Measurements from ENCODE around the gene CCR9.

CCR9 gene

GRCh38 chr3:45932112-45932511 lies 45.8 kb downstream of the CCR9 start:
- no peak for DNase-seq (ENCODE audit: low read depth)
- H3K4me3 ChIP-seq (ENCODE audit: control insufficient read depth, low read depth, low read length): no peak overlapping the region
- TF ChIP-seq, protein P1, sequence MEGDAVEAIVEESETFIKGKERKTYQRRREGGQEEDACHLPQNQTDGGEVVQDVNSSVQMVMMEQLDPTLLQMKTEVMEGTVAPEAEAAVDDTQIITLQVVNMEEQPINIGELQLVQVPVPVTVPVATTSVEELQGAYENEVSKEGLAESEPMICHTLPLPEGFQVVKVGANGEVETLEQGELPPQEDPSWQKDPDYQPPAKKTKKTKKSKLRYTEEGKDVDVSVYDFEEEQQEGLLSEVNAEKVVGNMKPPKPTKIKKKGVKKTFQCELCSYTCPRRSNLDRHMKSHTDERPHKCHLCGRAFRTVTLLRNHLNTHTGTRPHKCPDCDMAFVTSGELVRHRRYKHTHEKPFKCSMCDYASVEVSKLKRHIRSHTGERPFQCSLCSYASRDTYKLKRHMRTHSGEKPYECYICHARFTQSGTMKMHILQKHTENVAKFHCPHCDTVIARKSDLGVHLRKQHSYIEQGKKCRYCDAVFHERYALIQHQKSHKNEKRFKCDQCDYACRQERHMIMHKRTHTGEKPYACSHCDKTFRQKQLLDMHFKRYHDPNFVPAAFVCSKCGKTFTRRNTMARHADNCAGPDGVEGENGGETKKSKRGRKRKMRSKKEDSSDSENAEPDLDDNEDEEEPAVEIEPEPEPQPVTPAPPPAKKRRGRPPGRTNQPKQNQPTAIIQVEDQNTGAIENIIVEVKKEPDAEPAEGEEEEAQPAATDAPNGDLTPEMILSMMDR (conservative IDR thresholded peaks at IDR 0.05; ENCODE audit: control insufficient read depth, insufficient read depth, low read depth, low read length): no peak

DNA sequence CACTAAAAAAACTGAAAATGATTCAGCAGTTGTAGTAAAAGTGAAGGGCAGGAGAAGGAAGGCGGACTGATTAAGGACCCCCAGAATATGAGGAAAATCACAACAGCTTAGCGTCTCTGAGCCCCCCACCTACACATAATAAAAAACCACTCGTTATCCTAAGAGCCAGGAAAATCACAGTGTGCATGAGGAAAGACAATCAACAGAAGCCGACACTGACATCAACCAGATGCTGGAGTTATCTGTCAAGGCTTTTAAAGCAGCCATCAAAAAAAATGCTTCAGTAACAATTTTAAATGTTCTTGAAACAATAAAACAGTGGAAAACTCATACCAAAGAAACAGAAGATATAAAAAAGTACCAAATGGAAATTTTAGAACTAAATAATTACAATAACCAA lies 47.2 kb downstream of the CCR9 start:
- TF ChIP-seq, protein P1 (conservative IDR thresholded peaks at IDR 0.05; ENCODE audit: control insufficient read depth, insufficient read depth, low read depth, low read length): no peak
- no peak for DNase-seq (ENCODE audit: low read depth)
- H3K4me3 ChIP-seq (ENCODE audit: control insufficient read depth, low read depth, low read length): no peak overlapping the region

DNA sequence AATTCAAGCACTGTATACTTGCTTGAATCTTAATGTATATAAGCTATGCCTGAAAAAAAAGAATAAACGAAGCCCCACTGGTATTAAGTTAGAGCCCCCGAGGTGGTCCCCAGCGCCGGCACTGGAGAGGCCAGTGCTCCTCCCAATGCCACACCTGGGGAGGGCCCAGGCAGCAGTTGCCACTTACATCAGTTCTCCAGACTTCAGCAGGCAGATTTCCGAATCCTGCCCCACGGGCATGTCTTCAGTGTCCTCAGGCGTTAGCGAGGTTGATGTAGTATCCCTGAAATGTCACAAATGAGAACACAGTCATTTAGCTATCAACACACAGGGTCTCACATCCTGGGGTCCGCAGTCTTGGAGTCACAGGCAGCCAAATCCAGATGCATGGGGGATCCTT lies 49.9 kb downstream of the CCR9 start:
- no peak overlapping the region for H3K4me3 ChIP-seq (ENCODE audit: control insufficient read depth, low read depth, low read length)
- DNase-seq (ENCODE audit: low read depth): no peak
- TF ChIP-seq, protein P1 (conservative IDR thresholded peaks at IDR 0.05; ENCODE audit: control insufficient read depth, insufficient read depth, low read depth, low read length): no peak

GRCh38 chr3:45937206-45938042 lies 51.1 kb downstream of the CCR9 start:
- H3K4me3 ChIP-seq (ENCODE audit: control insufficient read depth, low read depth, low read length): no peak overlapping the region
- no peak for DNase-seq (ENCODE audit: low read depth)
- TF ChIP-seq, protein P1 (conservative IDR thresholded peaks at IDR 0.05; ENCODE audit: control insufficient read depth, insufficient read depth, low read depth, low read length): no peak

DNA sequence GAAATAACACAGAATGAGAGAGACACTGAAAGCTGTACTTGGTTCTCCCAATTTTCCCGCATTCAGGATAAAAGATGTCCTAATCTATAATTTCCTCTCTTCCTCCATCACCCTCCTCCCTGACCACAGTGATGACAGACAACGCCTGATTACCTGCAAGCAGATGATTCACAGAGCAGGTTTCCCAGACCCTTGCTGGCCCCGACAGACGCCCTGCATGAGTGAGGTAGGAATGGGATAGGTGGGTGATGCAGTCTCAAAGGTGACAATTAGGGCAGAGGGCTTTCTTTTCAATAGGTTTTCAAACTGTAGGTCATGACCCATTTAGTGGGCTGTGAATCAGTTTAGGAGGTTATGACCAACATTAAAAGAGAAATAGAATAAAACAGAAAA lies 51.7 kb downstream of the CCR9 start:
- no peak for DNase-seq (ENCODE audit: low read depth)
- TF ChIP-seq, protein P1 (conservative IDR thresholded peaks at IDR 0.05; ENCODE audit: control insufficient read depth, insufficient read depth, low read depth, low read length): no peak
- no peak overlapping the region for H3K4me3 ChIP-seq (ENCODE audit: control insufficient read depth, low read depth, low read length)

DNA sequence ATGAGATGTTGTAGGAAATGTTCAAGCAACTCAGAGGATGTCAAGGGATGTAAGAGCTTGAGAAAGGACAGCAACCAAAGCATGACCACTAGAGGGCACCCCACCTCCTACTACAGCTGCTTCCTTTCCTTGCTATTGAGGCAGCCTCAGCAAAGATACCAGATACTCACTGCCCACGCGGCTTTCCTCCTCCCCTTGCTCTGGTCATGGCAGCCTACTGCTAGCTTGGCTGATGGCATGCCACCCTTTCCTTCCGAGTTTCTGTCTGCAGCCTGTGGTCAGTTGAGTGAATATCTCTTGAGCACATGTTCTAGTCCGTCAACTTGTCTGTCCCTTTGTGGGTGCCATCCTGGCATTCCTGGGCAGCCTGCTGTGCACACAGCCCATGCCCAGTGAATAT lies 52.5 kb downstream of the CCR9 start:
- TF ChIP-seq, protein P1 (conservative IDR thresholded peaks at IDR 0.05; ENCODE audit: control insufficient read depth, insufficient read depth, low read depth, low read length): peak; percentile 98

More for the DNA sequence above, 52.5 kb downstream of the CCR9 start:
- DNase-seq (ENCODE audit: low read depth): peak; percentile 92
- H3K4me3 ChIP-seq (ENCODE audit: control insufficient read depth, low read depth, low read length): no peak overlapping the region

Data from fibroblast of mammary gland (primary cell).